Astrocyte of the cerebellum (primary cell): ENCODE measurements around the gene NDFIP2.

Source experiments
- DNase-seq: peaks from one replicate; pipeline ENCODE4 v3.0.0-alpha.2; 2011; ENCODE audit warnings: low read depth
- H3K4me3 ChIP-seq: 2 replicates; pipeline ENCODE4 v1.5.1; 2011; ENCODE audit warnings: mild to moderate bottlenecking, low read depth, low read length, moderate library complexity
- in situ Hi-C: cut with HindIII; loops from 2 replicates; pipeline ENCODE4 v1.10.0; 2017; ENCODE audit warnings: low sequenced_read_pairs
- TF ChIP-seq, protein P1 (sequence below): IDR thresholded peaks from 2 replicates; pipeline ENCODE4 v1.5.1; 2012; ENCODE audit warnings: low read length, low read depth, moderate library complexity, mild to moderate bottlenecking; ENCODE audit errors: missing control alignments

The NDFIP2 gene

DNA sequence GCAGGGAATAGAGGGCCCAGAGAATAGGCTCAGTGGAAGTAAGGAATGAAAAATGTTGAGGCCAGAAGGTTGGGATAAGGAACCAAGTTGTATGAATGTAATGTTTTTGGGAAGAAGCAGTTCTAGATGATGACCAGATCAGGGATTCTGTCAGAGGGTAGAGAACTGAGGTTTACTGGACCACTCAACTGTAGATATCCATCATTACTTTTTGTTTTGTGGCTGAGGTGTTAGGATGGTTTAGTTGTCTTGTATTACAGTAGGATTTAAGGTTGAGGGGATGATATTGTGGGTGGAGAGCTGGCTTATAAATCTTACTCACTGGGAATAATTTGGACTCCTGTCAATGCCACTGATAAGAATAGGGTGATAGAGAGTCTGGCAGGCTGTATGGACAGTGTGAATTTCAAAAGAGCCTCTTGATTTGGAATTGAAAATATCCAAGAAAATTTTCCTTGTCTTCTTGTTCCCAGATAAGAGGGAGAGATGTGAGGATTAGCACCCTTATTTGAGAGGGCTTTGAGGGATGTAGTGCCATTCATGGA lies 22.6 kb downstream of the NDFIP2 start:
- in situ Hi-C loops = loop anchor here (5.0 kb wide), 1 partner anchor 46 kb away; no protein-coding TSS in a partner anchor
- TF ChIP-seq, protein P1, sequence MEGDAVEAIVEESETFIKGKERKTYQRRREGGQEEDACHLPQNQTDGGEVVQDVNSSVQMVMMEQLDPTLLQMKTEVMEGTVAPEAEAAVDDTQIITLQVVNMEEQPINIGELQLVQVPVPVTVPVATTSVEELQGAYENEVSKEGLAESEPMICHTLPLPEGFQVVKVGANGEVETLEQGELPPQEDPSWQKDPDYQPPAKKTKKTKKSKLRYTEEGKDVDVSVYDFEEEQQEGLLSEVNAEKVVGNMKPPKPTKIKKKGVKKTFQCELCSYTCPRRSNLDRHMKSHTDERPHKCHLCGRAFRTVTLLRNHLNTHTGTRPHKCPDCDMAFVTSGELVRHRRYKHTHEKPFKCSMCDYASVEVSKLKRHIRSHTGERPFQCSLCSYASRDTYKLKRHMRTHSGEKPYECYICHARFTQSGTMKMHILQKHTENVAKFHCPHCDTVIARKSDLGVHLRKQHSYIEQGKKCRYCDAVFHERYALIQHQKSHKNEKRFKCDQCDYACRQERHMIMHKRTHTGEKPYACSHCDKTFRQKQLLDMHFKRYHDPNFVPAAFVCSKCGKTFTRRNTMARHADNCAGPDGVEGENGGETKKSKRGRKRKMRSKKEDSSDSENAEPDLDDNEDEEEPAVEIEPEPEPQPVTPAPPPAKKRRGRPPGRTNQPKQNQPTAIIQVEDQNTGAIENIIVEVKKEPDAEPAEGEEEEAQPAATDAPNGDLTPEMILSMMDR = no peak
- no peak overlapping the region for H3K4me3 ChIP-seq
- no peak for DNase-seq

- no peak for DNase-seq
- H3K4me3 ChIP-seq = no peak overlapping the region
- TF ChIP-seq, protein P1 = no peak
- in situ Hi-C loops = no loop called here
Measured at GRCh38 chr13:79508224-79508961, 27.4 kb downstream of the NDFIP2 start.

GRCh38 chr13:79511611-79512010 lies 30.7 kb downstream of the NDFIP2 start:
- TF ChIP-seq, protein P1 = no peak
- no peak for DNase-seq
- in situ Hi-C loops = no loop called here

DNA sequence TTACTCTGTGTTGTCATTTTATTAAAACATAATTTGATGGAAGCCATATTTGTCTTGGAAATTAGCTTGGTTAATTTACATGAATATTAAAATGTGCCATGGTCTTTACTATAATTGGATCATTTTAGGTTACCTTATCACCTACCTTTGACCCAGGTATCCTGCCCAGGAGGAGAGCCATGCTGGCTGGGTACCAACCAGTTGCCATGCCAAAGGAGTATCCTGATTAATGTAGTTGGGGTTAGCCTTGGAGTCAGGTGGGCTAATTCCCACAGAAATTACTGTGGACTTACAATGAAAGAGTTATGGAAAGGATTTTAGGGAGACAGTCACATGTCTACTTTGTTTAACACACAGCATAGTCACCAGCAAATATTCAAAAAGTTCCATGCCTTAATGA lies 32.0 kb downstream of the NDFIP2 start:
- no peak overlapping the region for H3K4me3 ChIP-seq
- no peak for DNase-seq
- TF ChIP-seq, protein P1 = no peak
- in situ Hi-C loops = no loop called here

More at GRCh38 chr13:79511611-79512010, 30.7 kb downstream of the NDFIP2 start:
- H3K4me3 ChIP-seq = no peak overlapping the region

GRCh38 chr13:79516595-79516994 lies 35.6 kb downstream of the NDFIP2 start:
- in situ Hi-C loops = no loop called here
- no peak overlapping the region for H3K4me3 ChIP-seq
- TF ChIP-seq, protein P1 = no peak
- no peak for DNase-seq

- TF ChIP-seq, protein P1 = no peak
- no peak for DNase-seq
- H3K4me3 ChIP-seq = no peak overlapping the region
- in situ Hi-C loops = no loop called here
Measured at GRCh38 chr13:79519255-79519654, 38.3 kb downstream of the NDFIP2 start.
